Osteoblast (primary cell): Measurements from ENCODE around the gene DTX3. TPM values are rescaled to one million over a fixed set of nuclear protein-coding genes. Genes with fewer than 3 reads are reported as not detected.
A peak's percentile ranks its signal among the peaks of the same experiment; 100 is the strongest.

Experiments
- DNase-seq: peaks from one replicate; pipeline ENCODE4 v3.0.0; 2011; ENCODE audit warnings: low spot score, mixed read lengths; ENCODE audit not compliant: insufficient read length; ENCODE audit errors: missing footprints
- H2AFZ ChIP-seq: 2 replicates; pipeline ENCODE4 v1.6.0; 2011; ENCODE audit warnings: mild to moderate bottlenecking, low read length
- H3K27ac ChIP-seq: 2 replicates; pipeline ENCODE4 v1.5.1; 2011; ENCODE audit warnings: mild to moderate bottlenecking, low read depth, low read length, moderate library complexity
- H3K27me3 ChIP-seq: 2 replicates; pipeline ENCODE4 v1.6.0; 2012; ENCODE audit warnings: mild to moderate bottlenecking, control low read depth, inconsistent platforms, low read length, moderate library complexity; ENCODE audit not compliant: insufficient read depth
- H3K36me3 ChIP-seq: 2 replicates; pipeline ENCODE4 v1.5.1; 2011; ENCODE audit warnings: mild to moderate bottlenecking, low read length, control low read depth, moderate library complexity; ENCODE audit not compliant: insufficient read depth
- H3K4me1 ChIP-seq: 2 replicates; pipeline ENCODE4 v1.5.1; 2011; ENCODE audit warnings: mild to moderate bottlenecking, low read length, control low read depth, moderate library complexity; ENCODE audit not compliant: insufficient read depth
- H3K4me2 ChIP-seq: 2 replicates; pipeline ENCODE4 v1.6.0; 2011; ENCODE audit warnings: mild to moderate bottlenecking, low read length; ENCODE audit not compliant: insufficient read depth
- H3K4me3 ChIP-seq: fragments of 200-600 bp; sonication (generic); 3 replicates; pipeline ENCODE4 v1.5.1; 2012; ENCODE audit warnings: mild to moderate bottlenecking, low read length, inconsistent platforms; ENCODE audit not compliant: insufficient read depth
- H3K79me2 ChIP-seq: 2 replicates; pipeline ENCODE4 v1.6.0; 2012; ENCODE audit warnings: mild to moderate bottlenecking, low read length, control low read depth, inconsistent platforms; ENCODE audit not compliant: insufficient read depth
- H3K9me3 ChIP-seq: 2 replicates; pipeline ENCODE4 v1.5.1; 2011; ENCODE audit warnings: low read depth, low read length, control low read depth
- H4K20me1 ChIP-seq: 2 replicates; pipeline ENCODE4 v1.6.0; 2012; ENCODE audit warnings: mild to moderate bottlenecking, low read length, control low read depth; ENCODE audit not compliant: insufficient read depth
- CTCF ChIP-seq: IDR thresholded peaks from 2 replicates; pipeline ENCODE4 v1.5.1; 2011; ENCODE audit warnings: mild to moderate bottlenecking, low read depth, low read length, moderate library complexity; ENCODE audit errors: extremely low read depth
- total RNA-seq: library from RNA; depleted of rRNA; stranded (reverse); fragments of >200 nt; gene quantifications from 2 replicates; pipeline ENCODE4 v1.2.3, GENCODE V29; 2012

The DTX3 gene
- total RNA-seq, 1 donor: 21.4 TPM

GRCh38 chr12:57591782-57592325 lies 12.8 kb upstream of the DTX3 start:
- H3K79me2 ChIP-seq: peaks cover 7% of the 10 kb centered on the region
- no peaks in the 10 kb centered on the region for H4K20me1 ChIP-seq
- H3K36me3 ChIP-seq: peaks cover 6% of the 10 kb centered on the region
- H3K4me1 ChIP-seq: peaks cover 9% of the 10 kb centered on the region
- peak overlapping the region; percentile 97 for H2AFZ ChIP-seq
- H3K27ac ChIP-seq: no peak overlapping the region
- peaks cover 16% of the 10 kb centered on the region for H3K27me3 ChIP-seq
- no peaks in the 10 kb centered on the region for H3K9me3 ChIP-seq
- TF ChIP-seq CTCF: no peak
- peak overlapping the region; percentile 92 for H3K4me2 ChIP-seq
- peak overlapping the region; percentile 94 for H3K4me3 ChIP-seq
- DNase-seq: no peak

- H3K27ac ChIP-seq: no peak overlapping the region
- H3K36me3 ChIP-seq: peaks cover 6% of the 10 kb centered on the region
- no peak overlapping the region for H2AFZ ChIP-seq
- no peak for DNase-seq
- peaks cover 9% of the 10 kb centered on the region for H3K27me3 ChIP-seq
- H3K4me3 ChIP-seq: no peak overlapping the region
- H4K20me1 ChIP-seq: no peaks in the 10 kb centered on the region
- H3K79me2 ChIP-seq: peaks cover 7% of the 10 kb centered on the region
- H3K4me2 ChIP-seq: peak overlapping the region; percentile 92
- peaks cover 9% of the 10 kb centered on the region for H3K4me1 ChIP-seq
- no peak for TF ChIP-seq CTCF
- no peaks in the 10 kb centered on the region for H3K9me3 ChIP-seq
Observed at GRCh38 chr12:57592551-57593165, 12.0 kb upstream of the DTX3 start.

GRCh38 chr12:57593187-57593586 lies 11.4 kb upstream of the DTX3 start:
- Histone ChIP-seq H3K36me3 (peaks cover 6% of the 10 kb centered on the region), H2AFZ (no peak overlapping the region), H3K27ac (no peak overlapping the region), H3K79me2 (peaks cover 7% of the 10 kb centered on the region), H3K4me1 (peaks cover 9% of the 10 kb centered on the region), H3K4me3 (no peak overlapping the region), H3K9me3 (no peaks in the 10 kb centered on the region), H4K20me1 (no peaks in the 10 kb centered on the region), H3K27me3 (peaks cover 4% of the 10 kb centered on the region), H3K4me2 (no peak overlapping the region)
- TF ChIP-seq CTCF: no peak
- no peak for DNase-seq

- H3K27me3 ChIP-seq: no peaks in the 10 kb centered on the region
- peaks cover 19% of the 10 kb centered on the region for H3K36me3 ChIP-seq
- H3K79me2 ChIP-seq: no peaks in the 10 kb centered on the region
- no peak overlapping the region for H3K4me3 ChIP-seq
- no peaks in the 10 kb centered on the region for H4K20me1 ChIP-seq
- H3K4me2 ChIP-seq: no peak overlapping the region
- H3K27ac ChIP-seq: no peak overlapping the region
- no peaks in the 10 kb centered on the region for H3K9me3 ChIP-seq
- peaks cover 12% of the 10 kb centered on the region for H3K4me1 ChIP-seq
- no peak overlapping the region for H2AFZ ChIP-seq
- no peak for DNase-seq
- no peak for TF ChIP-seq CTCF
Observed at GRCh38 chr12:57600395-57600794, 4.2 kb upstream of the DTX3 start.
